SK-N-SH (cell line): ENCODE data around the gene ALG6.

Experiments
- CHD2 ChIP-seq: fragments of 150-350 bp; IDR thresholded peaks from 2 replicates; pipeline ENCODE4 v1.6.1; 2018; ENCODE audit warnings: low read length; ENCODE audit not compliant: partially characterized antibody
- CTCF ChIP-seq: fragments of 200-600 bp; sonication (generic); IDR thresholded peaks from 2 replicates; pipeline ENCODE4 v1.6.1; 2017; ENCODE audit warnings: antibody characterized with exemption, mild to moderate bottlenecking, moderate library complexity
- EZH2phosphoT487 ChIP-seq: fragments of 200-600 bp; sonication (generic); IDR thresholded peaks from 2 replicates; pipeline ENCODE4 v1.6.1; 2017; ENCODE audit warnings: low read depth, mixed run types, mild to moderate bottlenecking, antibody characterized with exemption, moderate library complexity, borderline replicate concordance
- FOXM1 ChIP-seq: IDR thresholded peaks from 2 replicates; pipeline ENCODE4 v1.4.0; 2012; ENCODE audit warnings: low read depth, mild to moderate bottlenecking
- JUND ChIP-seq: IDR thresholded peaks from 2 replicates; pipeline ENCODE4 v1.4.0; 2012
- PBX3 ChIP-seq: IDR thresholded peaks from 2 replicates; pipeline ENCODE4; 2012
- POLR2AphosphoS5 ChIP-seq: IDR thresholded peaks from 2 replicates; pipeline ENCODE4 v1.6.1; 2012; ENCODE audit warnings: low read depth, low read length
- RAD21 ChIP-seq: IDR thresholded peaks from 2 replicates; pipeline ENCODE4 v1.6.1; 2012; ENCODE audit warnings: mild to moderate bottlenecking, low read length
- RFX5 ChIP-seq: IDR thresholded peaks from 2 replicates; pipeline ENCODE4 v1.6.1; 2012; ENCODE audit warnings: mild to moderate bottlenecking, improper control_type of control experiment, low read length
- SMC3 ChIP-seq: IDR thresholded peaks from 2 replicates; pipeline ENCODE4 v1.6.1; 2012; ENCODE audit warnings: low read depth, low read length, improper control_type of control experiment
- TAF1 ChIP-seq: IDR thresholded peaks from 2 replicates; pipeline ENCODE4 v1.6.1; 2012; ENCODE audit warnings: low read depth, mild to moderate bottlenecking, low read length, moderate library complexity, borderline replicate concordance
- TEAD4 ChIP-seq: IDR thresholded peaks from 2 replicates; pipeline ENCODE4 v1.4.0; 2012; ENCODE audit warnings: mild to moderate bottlenecking, borderline replicate concordance; ENCODE audit not compliant: insufficient read depth
- YY1 ChIP-seq: IDR thresholded peaks from 2 replicates; pipeline ENCODE4 v1.4.0; 2012; ENCODE audit warnings: low read depth, mild to moderate bottlenecking

- no peak for TF ChIP-seq RAD21
- TF ChIP-seq JUND = no peak
- TF ChIP-seq CTCF = no peak
- no peak for TF ChIP-seq YY1
- no peak for TF ChIP-seq CHD2
- no peak for TF ChIP-seq TAF1
- TF ChIP-seq FOXM1 = no peak
- TF ChIP-seq POLR2AphosphoS5 = no peak
- no peak for TF ChIP-seq TEAD4
- TF ChIP-seq EZH2phosphoT487 = no peak
- TF ChIP-seq SMC3 = no peak
- no peak for TF ChIP-seq PBX3
- no peak for TF ChIP-seq RFX5
Measured at GRCh38 chr1:63325279-63325985, 42.0 kb upstream of the ALG6 start.
